NCI-H2107 treated with DMSO at 0.1 percent for 48 hours (cell line): ENCODE measurements around the gene PRR12.

Experiments
- DNase-seq: peaks from one replicate; lab custom pipeline; 2025; ENCODE audit not compliant: unreplicated experiment; lab: John Stamatoyannopoulos, UW

The PRR12 gene

GRCh38 chr19:49560358-49560900 is 30.6 kb upstream of the PRR12 start:
- no peak for DNase-seq

GRCh38 chr19:49564616-49565045 is 26.4 kb upstream of the PRR12 start:
- no peak for DNase-seq

DNA sequence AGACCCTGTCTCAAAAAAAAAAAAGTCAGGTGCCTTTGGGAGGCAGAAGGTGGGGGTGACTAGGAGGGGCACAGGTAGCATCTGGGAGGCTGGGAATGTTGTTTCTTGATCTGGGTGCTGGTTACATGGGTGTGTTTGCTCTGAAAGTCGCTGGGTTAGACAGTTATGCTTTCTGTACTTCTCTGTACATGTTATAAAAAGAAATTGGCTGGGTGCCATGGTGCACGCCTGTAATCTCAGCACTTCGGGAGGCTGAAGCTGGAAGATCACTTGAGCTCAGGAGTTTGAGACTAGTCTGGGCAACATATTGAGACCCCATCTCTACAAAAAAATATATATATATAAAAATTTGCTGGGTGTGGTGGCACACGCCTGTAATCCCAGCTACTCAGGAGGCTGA is 25.7 kb upstream of the PRR12 start:
- DNase-seq, result no peak

- no peak for DNase-seq
Observed at GRCh38 chr19:49566302-49566701, 24.7 kb upstream of the PRR12 start.

GRCh38 chr19:49567861-49568441 is 23.0 kb upstream of the PRR12 start:
- DNase-seq, result no peak

- DNase-seq, result peak; percentile 73
Observed at GRCh38 chr19:49570138-49570856, 20.7 kb upstream of the PRR12 start.

DNA sequence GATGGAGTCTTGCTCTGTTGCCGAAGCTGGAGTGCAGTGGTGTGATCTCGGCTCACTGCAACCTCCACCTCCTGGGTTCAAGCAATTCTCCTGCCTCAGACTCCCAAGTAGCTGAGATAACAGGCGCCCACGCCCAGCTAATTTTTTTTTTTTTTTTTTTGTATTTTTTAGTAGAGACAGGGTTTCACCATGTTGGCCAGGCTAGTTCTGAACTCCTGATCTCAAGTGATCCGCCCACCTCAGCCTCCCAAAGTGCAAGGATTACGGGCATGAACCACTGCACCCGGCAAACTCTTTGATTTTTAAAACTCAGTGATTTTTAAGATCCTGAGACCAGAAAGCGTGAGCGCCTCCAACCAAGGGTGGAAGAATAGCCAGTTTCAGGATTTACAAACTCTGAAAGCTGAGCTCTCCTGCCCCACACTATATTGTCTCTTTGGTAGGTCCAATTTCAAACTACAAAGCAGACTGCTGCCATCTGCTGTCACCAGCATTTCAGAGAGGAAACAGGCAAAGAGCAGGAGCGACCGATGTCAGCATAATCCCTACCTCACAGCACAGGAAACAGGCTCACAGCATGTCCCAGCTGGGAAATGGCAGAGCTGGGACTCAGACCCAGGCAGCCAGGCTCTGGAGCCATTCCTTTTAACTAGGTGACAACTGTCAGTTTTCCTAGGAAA is 19.8 kb upstream of the PRR12 start:
- peak; percentile 37 for DNase-seq

DNA sequence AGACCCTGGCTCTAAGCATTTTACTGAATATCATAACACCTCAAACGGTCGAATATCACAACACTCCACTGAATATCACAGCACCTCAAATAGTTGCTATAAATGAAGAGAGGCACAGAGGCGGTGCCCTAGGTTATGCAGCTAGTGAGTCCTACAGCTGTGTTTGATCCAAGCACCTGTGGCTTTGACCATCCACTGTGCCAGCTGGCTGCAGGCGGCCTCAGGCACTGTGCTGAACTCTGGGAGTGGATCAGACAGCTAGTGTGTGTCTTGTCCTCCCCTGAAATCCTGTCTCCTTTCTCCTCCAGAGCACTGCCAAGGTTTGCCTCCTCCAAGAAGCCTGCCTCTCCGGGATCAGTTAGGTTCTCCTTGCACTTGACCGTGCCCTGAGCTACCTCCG is 18.0 kb upstream of the PRR12 start:
- no peak for DNase-seq

GRCh38 chr19:49573425-49573824 is 17.6 kb upstream of the PRR12 start:
- no peak for DNase-seq

DNA sequence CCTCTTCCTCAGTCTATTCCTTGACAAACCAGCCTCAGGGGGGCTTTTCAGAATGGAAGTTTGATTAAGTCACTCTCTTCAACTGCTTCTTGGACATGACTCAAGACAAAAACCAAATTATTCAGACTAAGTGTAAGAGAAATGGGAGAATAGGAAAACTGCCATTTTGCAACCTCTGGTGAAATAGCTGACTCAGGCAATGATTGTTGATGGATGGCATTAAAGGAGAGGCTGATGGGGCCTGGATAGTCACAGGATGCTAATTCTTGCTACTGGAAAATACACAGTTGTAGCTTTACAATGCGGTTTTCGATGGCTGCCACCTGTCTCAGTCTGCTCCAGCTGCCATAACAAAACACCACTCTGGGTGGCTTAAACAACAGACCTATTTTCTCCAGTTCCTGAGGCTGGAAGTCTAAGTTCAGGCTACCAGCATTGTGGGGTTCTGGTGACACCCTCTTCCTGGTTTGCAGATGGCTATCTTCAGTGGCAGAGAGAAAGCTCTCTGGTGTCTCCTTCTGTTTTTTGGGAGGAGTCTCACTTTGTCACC is 16.7 kb upstream of the PRR12 start:
- no peak for DNase-seq

DNA sequence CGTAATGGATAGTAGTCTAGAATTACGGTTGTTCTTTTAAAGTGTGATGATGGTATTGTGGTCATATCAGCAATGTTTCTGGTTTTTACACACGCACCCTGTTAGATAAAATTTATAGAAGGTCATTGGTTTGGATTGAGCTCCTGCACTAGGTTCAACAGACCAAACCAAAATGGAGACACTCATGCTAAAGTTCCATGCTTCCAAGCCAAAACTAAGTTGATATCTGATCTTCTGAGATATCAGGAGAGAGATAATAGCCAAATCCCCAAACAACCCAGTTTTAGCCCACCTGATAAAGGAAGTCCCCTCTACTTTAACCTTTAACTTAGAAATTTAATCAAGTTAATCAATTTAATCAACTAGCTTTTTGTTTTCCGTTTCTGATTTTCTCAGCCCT is 11.8 kb upstream of the PRR12 start:
- no peak for DNase-seq

- no peak for DNase-seq
Observed at GRCh38 chr19:49579947-49580263, 11.1 kb upstream of the PRR12 start.

GRCh38 chr19:49580264-49581006 is 10.5 kb upstream of the PRR12 start, which contains the start of gene NOSIP:
Gene NOSIP (minus strand): TSS chr19:49580556. CDS start chr19:49560691, 19,865 bp downstream.
- DNase-seq, result peak; percentile 90

GRCh38 chr19:49581007-49581508 is 9.9 kb upstream of the PRR12 start, which contains the start of gene PRRG2:
Gene PRRG2 (plus strand): TSS chr19:49581316. CDS start chr19:49583220, 1,904 bp downstream.
- DNase-seq, result no peak

DNA sequence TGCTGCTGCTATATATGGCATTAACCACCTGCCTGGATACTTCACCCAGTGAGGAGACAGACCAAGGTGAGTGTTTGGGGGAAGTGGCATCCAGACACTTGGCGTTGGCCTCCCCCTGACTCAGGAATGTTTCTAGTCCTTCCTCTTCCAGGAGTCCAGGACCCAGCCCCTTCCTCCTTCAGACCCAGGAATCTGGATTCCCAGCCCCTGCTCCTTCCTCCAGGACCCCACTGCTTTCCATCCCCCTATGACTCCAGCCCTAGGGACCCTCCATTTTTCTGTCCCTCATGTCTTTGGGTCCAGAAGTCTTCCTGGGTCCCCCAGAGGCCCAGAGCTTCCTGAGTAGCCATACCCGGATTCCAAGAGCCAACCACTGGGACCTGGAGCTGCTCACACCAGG is 7.7 kb upstream of the PRR12 start:
- DNase-seq, result no peak

DNA sequence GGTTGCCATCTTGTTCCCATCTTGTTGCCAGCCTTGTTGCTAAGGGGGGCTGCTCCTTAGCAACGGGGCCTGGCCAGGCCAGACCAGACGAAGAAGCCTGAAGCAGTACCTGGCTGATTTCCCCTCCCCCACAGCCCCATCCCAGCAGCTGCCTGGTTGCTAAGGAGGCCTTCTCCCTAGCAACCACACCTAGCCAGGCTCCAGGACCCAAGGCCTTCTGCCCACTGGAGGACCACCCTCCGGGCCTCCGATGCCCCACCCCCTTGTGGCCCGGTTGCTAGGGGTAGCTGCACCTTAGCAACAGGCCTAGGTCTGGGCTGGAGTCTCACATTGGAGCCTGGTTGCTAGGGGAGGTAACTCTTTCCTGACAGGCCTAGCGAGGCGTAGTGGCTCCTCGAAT is 6.0 kb upstream of the PRR12 start:
- no peak for DNase-seq

- DNase-seq, result no peak
Observed at GRCh38 chr19:49587227-49587626, 3.8 kb upstream of the PRR12 start.

DNA sequence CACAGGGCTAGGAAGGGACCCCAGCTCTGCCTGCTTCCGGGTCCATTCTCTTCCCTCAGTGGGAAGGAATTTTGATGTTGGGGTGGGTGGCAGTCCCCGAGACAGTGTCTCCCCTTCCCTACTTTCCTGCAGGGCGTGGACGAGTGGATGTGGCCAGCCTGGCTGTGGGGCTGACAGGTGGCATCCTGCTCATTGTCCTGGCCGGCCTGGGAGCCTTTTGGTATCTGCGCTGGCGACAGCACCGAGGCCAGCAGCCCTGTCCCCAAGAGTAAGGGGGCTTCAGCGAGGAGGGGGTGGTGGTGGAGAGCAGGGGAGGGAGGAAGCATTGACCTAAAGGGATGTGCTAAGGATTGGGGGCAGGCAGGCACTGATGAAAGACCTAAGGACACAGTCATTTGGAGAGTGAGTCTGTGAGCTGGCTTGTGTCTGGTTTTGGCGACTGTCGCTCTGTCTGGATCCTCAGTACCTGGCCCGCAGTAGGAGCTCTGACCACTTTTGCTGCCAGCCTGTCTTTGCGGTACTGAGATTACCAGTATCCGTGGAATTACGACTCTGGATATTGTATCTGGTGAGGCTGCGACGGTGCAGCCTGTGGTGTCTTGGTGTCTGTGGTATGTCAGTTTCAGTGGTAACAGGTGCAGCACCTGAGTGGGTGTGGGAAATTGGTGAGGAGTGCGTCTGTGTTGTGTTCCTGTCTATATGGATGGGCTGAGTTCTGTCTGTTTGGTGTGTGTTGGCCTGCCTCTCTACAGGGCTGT is 2.4 kb upstream of the PRR12 start:
- no peak for DNase-seq

- DNase-seq, result peak; percentile 68
Observed at GRCh38 chr19:49589502-49589905, 1.5 kb upstream of the PRR12 start.
